ENCODE data around the gene LIMS2. TPM values are rescaled to one million over a fixed set of nuclear protein-coding genes. Genes with fewer than 3 reads are reported as not detected.

The LIMS2 gene
- total RNA-seq, 1 donor from 2014 or later: 6.2 TPM

DNA sequence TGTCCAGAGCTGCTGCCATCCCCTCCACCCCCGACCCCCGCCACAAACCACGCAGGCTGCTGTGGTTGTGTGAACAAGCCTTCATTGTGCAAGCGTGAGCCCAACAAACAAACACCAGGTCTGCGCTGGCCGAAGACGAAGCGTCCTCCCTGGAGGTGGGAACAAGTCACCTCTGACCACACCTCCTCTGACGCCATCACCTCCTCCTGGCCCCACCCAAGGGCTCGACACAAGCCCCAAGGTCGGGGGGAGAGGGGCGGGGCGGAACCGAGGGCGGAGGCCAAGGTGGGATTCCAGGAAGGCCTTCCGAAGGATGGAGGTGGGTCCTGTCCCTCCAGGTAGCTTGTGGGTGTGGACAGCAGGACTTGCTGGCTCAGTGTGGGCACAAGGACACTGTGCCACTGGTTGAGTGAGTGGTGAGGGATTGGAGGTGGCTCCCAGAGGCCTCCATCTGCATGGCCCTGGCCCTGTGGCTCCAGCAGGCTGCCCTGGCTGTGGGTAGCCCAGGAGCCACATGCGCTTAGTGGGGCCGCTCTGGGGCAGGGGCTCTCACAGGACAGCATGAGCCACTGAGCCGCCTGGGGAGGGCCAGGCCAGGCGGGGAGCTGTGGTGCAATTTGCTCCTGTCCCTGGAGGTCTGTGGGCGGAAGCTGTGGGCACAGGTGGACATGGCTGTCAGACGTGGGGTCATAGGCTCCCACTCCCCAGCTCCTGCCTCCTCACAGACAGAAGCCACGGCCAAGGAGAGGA, 36.8 kb downstream of the LIMS2 start:
- Mint-ChIP-seq H3K9me3 (ENCODE audit: low read depth) (no peaks in the 10 kb centered on the region), H3K4me3 (ENCODE audit: low read depth) (no peak overlapping the region), H3K4me1 (ENCODE audit: low read depth) (peaks cover 5% of the 10 kb centered on the region), H3K36me3 (ENCODE audit: insufficient read depth) (no peaks in the 10 kb centered on the region), H3K27ac (peak overlapping the region; percentile 88), H3K27me3 (no peaks in the 10 kb centered on the region)
- peak; percentile 35 for DNase-seq (ENCODE audit: low spot score, unreplicated experiment)
- TF ChIP-seq, protein P1, sequence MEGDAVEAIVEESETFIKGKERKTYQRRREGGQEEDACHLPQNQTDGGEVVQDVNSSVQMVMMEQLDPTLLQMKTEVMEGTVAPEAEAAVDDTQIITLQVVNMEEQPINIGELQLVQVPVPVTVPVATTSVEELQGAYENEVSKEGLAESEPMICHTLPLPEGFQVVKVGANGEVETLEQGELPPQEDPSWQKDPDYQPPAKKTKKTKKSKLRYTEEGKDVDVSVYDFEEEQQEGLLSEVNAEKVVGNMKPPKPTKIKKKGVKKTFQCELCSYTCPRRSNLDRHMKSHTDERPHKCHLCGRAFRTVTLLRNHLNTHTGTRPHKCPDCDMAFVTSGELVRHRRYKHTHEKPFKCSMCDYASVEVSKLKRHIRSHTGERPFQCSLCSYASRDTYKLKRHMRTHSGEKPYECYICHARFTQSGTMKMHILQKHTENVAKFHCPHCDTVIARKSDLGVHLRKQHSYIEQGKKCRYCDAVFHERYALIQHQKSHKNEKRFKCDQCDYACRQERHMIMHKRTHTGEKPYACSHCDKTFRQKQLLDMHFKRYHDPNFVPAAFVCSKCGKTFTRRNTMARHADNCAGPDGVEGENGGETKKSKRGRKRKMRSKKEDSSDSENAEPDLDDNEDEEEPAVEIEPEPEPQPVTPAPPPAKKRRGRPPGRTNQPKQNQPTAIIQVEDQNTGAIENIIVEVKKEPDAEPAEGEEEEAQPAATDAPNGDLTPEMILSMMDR (IDR thresholded peaks at IDR 0.05; ENCODE audit: unreplicated experiment): no peak

DNA sequence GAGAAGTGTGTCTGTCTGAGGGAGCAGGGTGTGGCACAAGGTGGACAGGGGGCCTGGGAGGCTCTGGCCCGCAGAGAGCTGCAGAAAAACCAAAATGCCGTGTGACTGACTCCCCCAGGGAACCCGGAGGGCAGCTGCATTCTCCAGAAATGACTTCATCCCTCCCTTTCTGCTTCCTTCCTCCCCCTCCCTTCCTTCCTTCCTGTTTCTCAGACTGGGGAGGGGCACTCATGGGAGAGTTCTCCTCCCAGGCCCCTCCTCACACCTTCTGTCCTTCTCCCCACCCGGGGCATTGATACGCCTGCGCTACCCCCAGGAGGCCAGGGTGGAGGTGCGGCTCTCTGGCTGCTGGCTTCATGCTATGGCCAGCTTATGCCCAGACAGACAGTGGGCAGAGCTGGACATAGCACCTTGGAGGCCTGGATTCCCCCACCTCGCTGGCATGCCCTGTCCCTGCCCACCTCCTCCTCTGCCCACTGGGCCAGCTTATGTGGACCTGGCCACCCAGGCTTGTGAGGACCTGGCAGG, 37.5 kb downstream of the LIMS2 start:
- no peaks in the 10 kb centered on the region for H3K27me3 Mint-ChIP-seq
- no peak for DNase-seq (ENCODE audit: low spot score, unreplicated experiment)
- no peak overlapping the region for H3K4me3 Mint-ChIP-seq (ENCODE audit: low read depth)
- no peaks in the 10 kb centered on the region for H3K36me3 Mint-ChIP-seq (ENCODE audit: insufficient read depth)
- TF ChIP-seq, protein P1 (IDR thresholded peaks at IDR 0.05; ENCODE audit: unreplicated experiment): no peak
- peak overlapping the region; percentile 88 for H3K27ac Mint-ChIP-seq
- H3K4me1 Mint-ChIP-seq (ENCODE audit: low read depth): peaks cover 5% of the 10 kb centered on the region
- no peaks in the 10 kb centered on the region for H3K9me3 Mint-ChIP-seq (ENCODE audit: low read depth)

DNA sequence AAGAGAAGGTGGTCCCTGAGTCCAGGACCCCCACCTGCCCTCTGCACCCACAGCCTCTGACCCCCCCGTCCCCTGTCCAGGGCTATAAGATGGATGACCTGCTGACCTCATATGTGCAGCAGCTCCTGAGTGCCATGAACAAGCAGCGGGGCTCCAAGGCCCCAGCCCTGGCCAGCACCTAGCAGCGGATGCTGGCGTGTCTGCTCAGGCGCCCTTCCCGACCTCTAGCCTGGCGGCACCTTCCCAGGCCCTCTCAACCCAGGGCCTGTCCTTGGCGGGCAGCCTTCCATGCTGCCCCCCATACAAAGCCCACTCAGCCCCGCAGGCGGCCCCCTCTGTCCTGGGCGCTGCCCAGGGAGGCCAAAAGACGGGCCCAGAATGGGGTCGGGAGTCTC, 38.1 kb downstream of the LIMS2 start:
- Mint-ChIP-seq H3K27ac (no peak overlapping the region), H3K27me3 (no peaks in the 10 kb centered on the region), H3K4me1 (ENCODE audit: low read depth) (peaks cover 5% of the 10 kb centered on the region), H3K9me3 (ENCODE audit: low read depth) (no peaks in the 10 kb centered on the region), H3K4me3 (ENCODE audit: low read depth) (no peak overlapping the region), H3K36me3 (ENCODE audit: insufficient read depth) (no peaks in the 10 kb centered on the region)
- DNase-seq (ENCODE audit: low spot score, unreplicated experiment): no peak
- TF ChIP-seq, protein P1 (IDR thresholded peaks at IDR 0.05; ENCODE audit: unreplicated experiment): no peak

DNA sequence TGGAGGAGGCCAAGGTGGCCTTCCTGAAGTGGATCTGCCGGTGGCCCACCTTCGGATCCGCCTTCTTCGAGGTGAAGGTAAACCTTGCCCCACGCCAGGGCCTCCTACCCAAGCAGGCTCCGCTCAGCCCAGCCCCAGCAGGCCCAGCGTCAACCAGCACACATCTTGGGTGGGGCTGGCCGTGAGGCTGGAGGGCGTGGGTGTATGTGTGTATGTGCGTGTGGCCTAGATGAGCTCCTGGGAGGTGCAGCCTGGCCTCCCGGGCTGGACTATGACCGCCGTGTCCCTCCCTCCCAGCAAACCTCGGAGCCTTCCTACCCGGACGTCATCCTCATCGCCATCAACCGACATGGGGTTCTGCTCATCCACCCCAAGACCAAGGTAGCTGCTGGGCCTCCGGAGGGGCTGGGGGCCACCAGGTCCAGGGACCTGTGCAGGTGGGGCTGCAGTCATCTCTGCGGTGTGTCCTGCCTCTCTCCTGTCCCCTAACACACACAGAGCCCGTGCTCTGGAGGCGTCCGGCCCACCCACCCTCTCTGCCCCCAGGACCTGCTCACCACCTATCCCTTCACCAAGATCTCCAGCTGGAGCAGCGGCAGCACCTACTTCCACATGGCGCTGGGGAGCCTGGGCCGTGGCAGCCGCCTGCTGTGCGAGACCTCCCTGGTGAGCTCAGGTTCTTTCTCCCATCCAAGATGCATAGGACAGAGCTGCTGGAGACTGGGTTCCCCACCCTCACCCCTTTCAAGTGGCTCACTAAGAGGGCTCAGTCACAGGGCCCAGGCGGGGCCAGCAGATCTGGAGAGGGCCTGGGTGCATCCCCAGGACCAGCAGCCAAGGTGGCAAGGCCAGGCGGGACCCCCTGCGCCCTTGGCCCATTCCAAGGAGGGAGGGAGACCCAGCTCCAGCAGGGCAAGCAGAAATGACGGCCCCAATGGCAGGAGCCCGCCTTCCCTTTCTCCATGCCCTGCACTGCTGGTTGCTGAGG, 38.8 kb downstream of the LIMS2 start:
- no peak overlapping the region for H3K27ac Mint-ChIP-seq

More for the DNA sequence above, 38.8 kb downstream of the LIMS2 start:
- no peaks in the 10 kb centered on the region for H3K27me3 Mint-ChIP-seq
- no peak overlapping the region for H3K4me3 Mint-ChIP-seq (ENCODE audit: low read depth)
- no peak for DNase-seq (ENCODE audit: low spot score, unreplicated experiment)
- TF ChIP-seq, protein P1 (IDR thresholded peaks at IDR 0.05; ENCODE audit: unreplicated experiment): no peak
- H3K9me3 Mint-ChIP-seq (ENCODE audit: low read depth): no peaks in the 10 kb centered on the region
- H3K36me3 Mint-ChIP-seq (ENCODE audit: insufficient read depth): no peaks in the 10 kb centered on the region
- peaks cover 5% of the 10 kb centered on the region for H3K4me1 Mint-ChIP-seq (ENCODE audit: low read depth)
